Activated CD8-positive, alpha-beta memory T cell treated with anti-CD3 and anti-CD28 coated beads, Interleukin-2, amount 50 U/mL, for 1 hour (primary cell): ENCODE data around the gene CNTN6.
"Not testable (repeated sequence)": the region's sequence is repeated elsewhere in the genome, so short reads cannot be mapped to it uniquely, and the experiment has no call there.

Source experiments
- DNase-seq: peaks from one replicate; pipeline ENCODE4 v3.0.0-alpha.2; 2020; ENCODE audit errors: extremely low read depth

Gene CNTN6

DNA sequence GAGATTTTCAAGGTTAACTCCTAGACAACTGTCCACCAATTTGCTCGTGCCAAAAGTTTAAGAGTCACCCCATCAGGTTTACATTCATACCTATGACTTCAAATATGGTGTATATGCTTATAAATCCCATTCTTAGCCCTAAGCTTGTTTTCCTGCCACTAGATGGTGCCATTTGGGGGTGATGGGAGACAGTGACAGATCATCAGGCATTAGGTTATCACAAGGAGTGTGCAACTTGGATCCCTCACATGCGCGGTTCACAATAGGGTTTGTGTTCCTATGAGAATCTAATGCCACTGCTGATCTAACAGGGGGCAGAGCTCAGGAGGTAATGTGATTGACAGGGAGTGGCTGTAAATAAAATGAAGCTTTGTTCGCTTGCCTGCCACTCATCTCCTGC is 182.7 kb downstream of the CNTN6 start:
- DNase-seq = no peak

DNA sequence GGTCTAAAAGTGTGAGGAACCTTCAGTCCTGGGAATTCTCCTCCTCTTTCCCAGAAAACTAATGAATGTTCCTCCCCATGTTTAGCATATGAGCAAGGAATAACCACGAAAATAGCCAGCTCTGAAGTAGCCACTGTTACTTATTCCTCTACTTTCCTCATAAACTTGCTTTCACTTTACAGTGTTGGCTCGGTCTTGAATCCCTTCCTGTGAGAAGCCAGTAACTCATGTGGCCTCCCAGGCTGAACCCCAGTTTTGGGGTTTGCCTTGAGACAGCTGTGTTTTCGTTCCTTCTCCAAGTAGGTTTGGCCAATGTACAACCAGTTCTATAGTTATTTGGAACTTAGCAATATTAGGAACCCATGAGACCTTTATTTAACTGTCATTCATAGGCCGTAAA is 195.0 kb downstream of the CNTN6 start:
- DNase-seq = no peak

DNA sequence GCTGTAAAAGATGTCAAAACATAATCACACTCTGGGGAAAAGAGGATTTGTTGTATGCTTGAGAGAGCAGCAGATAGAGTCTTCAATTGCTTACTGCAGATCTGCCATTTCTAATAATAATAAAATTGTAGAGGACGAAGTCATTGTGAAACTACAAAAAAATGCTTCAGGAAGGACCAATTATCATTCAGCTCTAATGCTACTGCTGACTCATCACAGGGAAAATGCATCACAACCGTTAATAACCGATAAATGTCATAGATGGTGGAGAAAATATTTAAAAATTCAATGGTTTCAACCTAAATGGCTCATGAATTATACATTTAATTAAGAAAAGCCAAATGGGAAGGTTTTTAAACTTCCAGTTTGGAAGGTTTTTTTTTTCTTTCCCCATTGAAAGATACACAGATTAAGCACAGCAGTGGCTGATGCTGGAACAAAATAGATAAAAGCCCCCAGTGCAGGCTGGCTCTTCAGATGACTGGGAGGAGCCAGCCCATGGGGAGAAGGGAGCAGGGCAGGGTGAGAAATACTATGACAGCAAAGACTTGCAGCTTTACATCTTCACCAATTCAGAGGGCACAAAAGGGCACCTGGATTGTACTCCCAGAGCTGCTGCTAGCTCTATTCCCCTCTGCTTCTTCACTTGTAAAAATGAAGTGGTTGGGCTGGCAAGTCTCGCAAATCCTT is 196.1 kb downstream of the CNTN6 start:
- DNase-seq = no peak

GRCh38 chr3:1292571-1293071 is 199.8 kb downstream of the CNTN6 start:
- no peak for DNase-seq

GRCh38 chr3:1294586-1294985 is 201.8 kb downstream of the CNTN6 start:
- DNase-seq = no peak

- no peak for DNase-seq
These were observed 225.6 kb downstream of the CNTN6 start for GRCh38 chr3:1318296-1319005.

DNA sequence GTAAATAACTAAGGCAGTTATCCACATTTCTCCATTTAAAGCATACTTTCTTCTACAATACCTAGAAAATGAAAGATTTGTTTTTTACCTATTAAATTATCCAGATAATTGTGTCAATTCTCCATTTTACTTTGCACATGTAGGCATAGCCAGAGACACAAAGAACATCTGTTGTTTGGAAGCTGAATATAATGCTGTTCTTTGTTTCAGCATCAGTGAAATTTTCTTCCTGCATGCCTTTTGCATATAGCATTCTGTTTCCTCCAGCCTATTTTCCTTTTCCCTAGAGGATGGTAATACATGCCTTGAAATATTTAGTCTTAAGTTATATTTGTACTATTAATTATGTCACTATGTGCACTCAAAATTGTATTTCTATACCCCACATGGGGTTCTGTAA is 233.7 kb downstream of the CNTN6 start:
- no peak for DNase-seq

GRCh38 chr3:1330107-1330506 is 237.3 kb downstream of the CNTN6 start:
- DNase-seq = no peak

DNA sequence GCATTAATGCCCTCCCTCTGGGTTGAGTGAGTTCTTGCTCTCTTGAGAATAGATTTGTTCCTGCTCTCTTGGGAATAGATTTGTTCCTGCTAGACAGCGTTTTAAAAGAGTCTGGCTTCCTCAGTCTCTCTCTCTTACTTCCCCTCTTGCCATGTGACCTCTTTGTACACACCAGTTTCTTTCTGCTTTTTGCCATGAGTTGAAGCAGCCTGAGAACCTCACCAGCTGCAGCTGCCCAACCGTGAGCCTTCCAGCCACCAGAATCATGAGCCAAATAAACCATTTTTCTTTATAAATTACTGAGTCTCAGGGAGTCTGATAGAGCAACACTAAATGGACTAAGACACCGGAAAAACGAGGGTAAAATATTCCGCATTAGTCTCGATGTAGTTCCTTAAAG is 253.6 kb downstream of the CNTN6 start:
- no peak for DNase-seq

DNA sequence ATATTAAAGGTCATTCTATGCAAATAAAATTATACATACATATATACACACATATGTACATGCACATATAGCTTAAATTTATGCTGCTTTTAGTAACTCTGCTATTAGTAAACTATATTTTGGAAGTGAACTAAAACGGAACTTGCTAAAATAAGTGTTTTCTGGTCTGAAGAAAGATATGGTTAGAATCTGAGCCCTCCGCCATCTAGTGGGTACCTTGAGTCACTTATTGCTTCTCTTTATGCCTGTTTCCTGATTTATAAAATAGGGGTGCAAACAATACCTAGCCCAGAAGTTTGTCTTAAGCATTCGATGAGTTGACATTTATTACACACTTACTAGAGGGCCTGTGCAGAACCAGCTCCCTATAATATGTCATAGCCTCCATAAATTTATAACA is 255.7 kb downstream of the CNTN6 start:
- DNase-seq = no peak

DNA sequence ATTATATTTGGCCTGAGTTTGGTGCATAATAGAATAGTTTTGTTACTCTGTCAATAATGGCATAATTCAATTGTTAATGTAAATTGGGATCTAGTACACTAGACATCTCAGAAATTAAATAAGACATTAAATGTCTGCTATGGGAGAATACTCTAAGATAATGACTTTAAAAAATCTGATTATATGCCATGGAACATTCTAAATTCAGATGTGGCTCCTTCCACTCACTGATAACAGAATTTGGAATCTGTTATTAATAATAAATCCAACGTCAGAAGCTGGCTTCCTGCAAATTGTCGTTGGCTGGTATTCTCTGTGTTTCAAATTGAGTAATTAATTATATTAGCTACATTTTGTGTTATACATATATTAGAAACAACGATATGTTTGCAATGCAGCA is 258.1 kb downstream of the CNTN6 start:
- DNase-seq = no peak

DNA sequence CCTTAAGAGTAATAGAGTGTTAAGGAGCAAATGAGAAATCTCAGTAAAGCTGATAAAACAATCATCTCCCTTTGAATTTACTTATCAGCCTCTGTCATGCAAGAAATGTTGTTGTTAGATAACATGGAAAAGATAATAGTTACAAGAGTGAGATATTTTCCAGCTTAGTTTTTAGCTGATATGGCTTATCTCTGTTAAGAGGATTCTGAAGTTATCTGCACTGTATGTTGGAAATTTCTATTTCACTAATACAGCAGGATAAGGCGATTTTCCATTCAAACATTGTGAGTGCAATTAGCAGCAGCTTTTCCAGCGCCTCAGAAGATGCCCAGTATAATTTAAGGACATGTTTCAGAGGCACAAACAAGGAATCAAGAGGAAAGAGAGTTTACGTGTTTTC is 262.9 kb downstream of the CNTN6 start:
- DNase-seq = no peak

DNA sequence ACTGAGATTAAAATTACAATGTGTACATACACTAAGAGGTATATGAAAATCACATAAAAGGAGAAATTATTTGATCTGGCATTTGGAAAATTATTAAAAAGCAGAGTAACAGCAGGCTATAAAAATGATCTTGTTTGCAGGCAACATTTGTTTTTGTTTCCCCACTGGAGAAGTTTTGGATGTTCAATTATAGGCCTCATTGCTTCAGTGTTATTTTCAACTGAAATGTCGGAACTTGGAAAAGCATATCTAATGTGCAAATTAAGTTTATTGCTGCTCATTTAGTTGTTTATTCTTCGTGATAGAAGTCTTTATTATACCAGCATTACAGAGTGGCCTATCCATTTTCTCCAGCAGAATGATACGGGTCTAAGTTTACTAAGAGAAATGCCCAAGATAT is 263.3 kb downstream of the CNTN6 start:
- DNase-seq = no peak

DNA sequence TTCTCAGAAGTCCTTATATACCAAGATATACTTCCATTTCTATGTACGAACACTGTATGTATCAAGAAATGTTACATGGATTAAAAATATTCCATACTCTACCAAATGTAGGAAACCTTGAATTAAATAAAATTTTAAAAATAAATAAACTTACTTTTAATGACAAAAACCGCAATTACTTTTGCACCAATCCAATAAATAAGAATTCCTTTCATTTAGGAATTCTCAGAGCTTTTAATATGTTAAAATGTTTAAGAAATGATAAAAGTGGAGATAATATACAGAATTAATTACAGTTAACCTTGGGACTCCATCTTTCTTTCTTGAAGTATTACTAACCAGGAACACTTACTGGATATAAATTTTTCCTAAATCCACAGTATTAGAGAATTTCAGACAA is 272.7 kb downstream of the CNTN6 start:
- DNase-seq = no peak

GRCh38 chr3:1374471-1374870 is 281.6 kb downstream of the CNTN6 start:
- DNase-seq = no peak

DNA sequence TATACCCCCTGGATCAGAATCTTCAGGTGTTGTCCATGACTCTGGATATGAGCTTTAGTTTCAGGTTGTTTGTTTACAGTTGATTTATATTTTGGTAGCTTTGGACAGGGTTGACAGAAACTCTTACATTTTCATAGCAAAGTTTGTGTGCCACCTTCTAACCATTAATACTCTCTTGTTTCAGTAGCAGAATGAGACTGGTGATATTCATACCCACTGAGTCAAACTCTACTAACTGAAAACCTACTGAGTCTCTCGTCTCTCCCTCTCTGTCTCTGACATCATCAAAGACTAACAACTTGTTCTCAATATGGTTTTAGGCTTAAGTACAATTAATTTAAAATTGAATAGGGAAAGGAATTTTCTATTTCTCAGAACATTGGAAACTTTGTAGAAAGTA is 282.3 kb downstream of the CNTN6 start:
- DNase-seq = no peak

- DNase-seq = no peak
These were observed 288.3 kb downstream of the CNTN6 start for GRCh38 chr3:1380926-1381646.

DNA sequence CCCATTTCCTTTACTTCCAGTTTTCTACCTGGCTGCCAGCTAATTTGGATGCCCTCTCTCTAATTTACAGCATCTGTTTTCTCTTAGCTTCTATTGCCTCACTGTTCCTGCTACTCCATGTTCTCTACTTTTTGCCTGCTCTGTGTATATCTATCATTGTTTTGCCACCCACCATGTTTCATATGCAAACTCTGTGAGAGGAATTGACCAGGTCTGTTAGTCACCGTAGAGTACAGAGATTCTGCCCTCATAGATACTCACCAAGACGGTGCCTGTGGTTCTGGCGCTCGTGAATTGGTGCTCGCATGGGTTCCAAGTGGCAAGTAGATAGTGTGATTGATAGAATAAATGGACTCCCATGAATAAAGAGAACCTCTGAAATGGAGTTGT is 288.8 kb downstream of the CNTN6 start:
- no peak for DNase-seq

- not testable (repeated sequence) for DNase-seq
These were observed 294.6 kb downstream of the CNTN6 start for GRCh38 chr3:1387396-1387905.

DNA sequence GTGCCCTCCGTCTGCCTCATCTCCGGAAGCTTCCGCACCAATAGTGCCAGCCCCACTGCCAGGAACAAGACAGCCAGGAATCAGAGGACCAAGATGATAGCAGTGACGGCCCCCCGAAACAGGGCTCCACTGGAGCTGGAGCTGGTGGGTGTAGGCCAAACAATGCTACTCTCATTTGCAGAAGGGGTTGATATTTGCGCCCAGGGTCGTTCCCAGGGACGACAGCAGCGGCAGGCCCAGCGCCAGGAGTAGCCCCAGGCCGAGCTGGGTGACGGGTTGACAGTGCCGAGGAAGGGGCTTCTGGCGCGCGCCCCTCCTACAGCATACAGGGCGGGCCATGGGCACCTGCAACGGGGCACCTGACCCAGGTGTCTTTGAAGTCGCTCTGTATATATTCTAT is 301.4 kb downstream of the CNTN6 start:
- DNase-seq = no peak

DNA sequence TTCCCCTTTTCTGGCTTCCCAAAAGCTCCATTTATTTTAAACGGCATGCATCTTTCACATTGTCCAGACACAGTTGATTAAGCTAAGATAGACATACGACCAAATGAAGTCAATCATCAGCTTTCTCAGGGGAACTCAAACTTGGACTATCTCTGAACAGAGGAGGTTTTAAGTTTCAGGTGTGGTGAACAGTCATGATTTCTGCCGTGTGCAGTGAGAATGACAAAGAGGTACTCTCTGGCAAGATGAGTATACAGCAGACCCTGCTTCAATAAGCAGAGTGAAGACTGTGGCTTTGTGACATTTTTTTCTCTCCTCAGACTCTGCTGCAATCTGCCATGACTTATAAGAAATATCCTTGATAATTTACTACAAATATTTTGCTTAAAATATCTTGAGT is 307.7 kb downstream of the CNTN6 start:
- no peak for DNase-seq

GRCh38 chr3:1404270-1404962 is 311.6 kb downstream of the CNTN6 start:
- no peak for DNase-seq
